NT2/D1 (cell line): ENCODE measurements around the gene DDIT4L.
"Not testable (repeated sequence)": the region's sequence is repeated elsewhere in the genome, so short reads cannot be mapped to it uniquely, and the experiment has no call there.

Source experiments
- DNase-seq: peaks from one replicate; pipeline ENCODE4 v3.0.0-alpha.2; 2011; ENCODE audit warnings: low read depth, low spot score
- H3K27me3 ChIP-seq: 2 replicates; pipeline ENCODE4 v1.6.0; 2011; ENCODE audit warnings: mild to moderate bottlenecking; ENCODE audit not compliant: insufficient read length, insufficient read depth
- H3K36me3 ChIP-seq: 2 replicates; pipeline ENCODE4 v1.6.1; 2011; ENCODE audit warnings: mild to moderate bottlenecking, low read length, mixed read lengths; ENCODE audit not compliant: insufficient read depth, insufficient read length
- H3K4me1 ChIP-seq: 2 replicates; pipeline ENCODE4 v1.5.1; 2011; ENCODE audit not compliant: insufficient read depth, insufficient read length
- H3K4me3 ChIP-seq: 2 replicates; pipeline ENCODE4 v1.5.1; 2011; ENCODE audit warnings: low read depth; ENCODE audit not compliant: insufficient read length
- H3K9ac ChIP-seq: 2 replicates; pipeline ENCODE4 v1.6.0; 2011; ENCODE audit warnings: low read depth; ENCODE audit not compliant: insufficient read length
- H3K9me3 ChIP-seq: 2 replicates; pipeline ENCODE4 v1.5.1; 2011; ENCODE audit warnings: mild to moderate bottlenecking, low read length; ENCODE audit not compliant: insufficient read depth
- SUZ12 ChIP-seq: IDR thresholded peaks from 2 replicates; pipeline ENCODE4 v1.6.1; 2011; ENCODE audit not compliant: insufficient read length, insufficient read depth; ENCODE audit errors: extremely low read depth
- YY1 ChIP-seq: IDR thresholded peaks from 2 replicates; pipeline ENCODE4 v1.6.1; 2011; ENCODE audit not compliant: insufficient read length, insufficient read depth
- ZNF274 ChIP-seq: IDR thresholded peaks from 2 replicates; pipeline ENCODE4 v1.6.1; 2011; ENCODE audit warnings: mild to moderate bottlenecking, low read depth, low read length

The DDIT4L gene

DNA sequence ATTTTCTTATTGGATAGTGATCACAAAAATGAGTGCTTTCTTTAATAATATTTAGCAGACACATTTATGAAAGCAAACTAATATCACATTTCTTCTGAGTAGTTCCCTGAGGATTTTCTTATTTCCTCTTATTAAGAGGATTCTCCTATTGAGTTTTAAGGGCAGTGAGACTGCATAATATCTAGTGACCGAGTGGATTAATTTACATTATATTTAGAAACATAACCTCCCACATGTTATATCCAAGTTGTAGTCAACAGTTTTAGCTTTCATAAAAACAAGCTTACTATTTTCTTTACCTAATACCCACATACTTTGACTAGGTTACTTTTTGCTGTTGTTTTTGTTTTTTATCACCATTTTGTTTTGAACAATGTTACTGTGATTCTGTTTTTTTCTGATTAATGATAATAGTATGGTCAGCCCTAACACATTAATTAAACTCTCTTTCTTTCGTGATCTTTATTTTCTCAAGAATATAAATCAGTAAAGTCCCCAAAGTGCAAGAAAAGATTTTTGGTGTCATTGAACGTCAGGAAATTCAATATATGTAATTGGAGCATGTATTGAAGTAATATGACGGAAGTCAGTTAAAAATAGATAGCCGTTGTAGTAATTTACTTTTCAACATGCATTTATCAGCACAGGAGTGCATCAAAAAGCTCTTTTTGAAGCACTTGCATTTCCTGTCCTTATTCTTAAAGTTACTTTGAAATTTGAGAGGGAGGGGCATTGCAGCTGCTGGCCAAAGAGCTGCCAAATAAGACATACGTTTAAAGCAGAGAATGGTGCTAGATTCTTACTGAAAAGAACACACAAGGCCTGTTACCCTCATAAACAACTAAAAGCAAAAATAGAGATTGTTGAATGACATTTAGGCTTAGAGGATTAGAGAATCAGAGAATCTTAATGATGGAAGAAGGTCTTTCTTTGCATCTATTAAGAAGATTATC lies 25.2 kb downstream of the DDIT4L start:
- TF ChIP-seq YY1 (no peak), ZNF274 (no peak), SUZ12 (no peak)
- Histone ChIP-seq H3K27me3 (no peaks in the 10 kb centered on the region), H3K4me3 (no peak overlapping the region), H3K9me3 (peaks cover 10% of the 10 kb centered on the region; the same call in 1 of the 2 replicates), H3K36me3 (no peaks in the 10 kb centered on the region), H3K9ac (no peak overlapping the region), H3K4me1 (no peaks in the 10 kb centered on the region)
- DNase-seq = no peak

- TF ChIP-seq SUZ12 = no peak
- Histone ChIP-seq H3K36me3 (no peaks in the 10 kb centered on the region), H3K4me1 (no peaks in the 10 kb centered on the region), H3K4me3 (no peak overlapping the region), H3K27me3 (no peaks in the 10 kb centered on the region), H3K9me3 (peaks cover 10% of the 10 kb centered on the region; the same call in 1 of the 2 replicates), H3K9ac (no peak overlapping the region)
- DNase-seq = no peak
Observed at GRCh38 chr4:100162027-100162685, 28.1 kb downstream of the DDIT4L start.

DNA sequence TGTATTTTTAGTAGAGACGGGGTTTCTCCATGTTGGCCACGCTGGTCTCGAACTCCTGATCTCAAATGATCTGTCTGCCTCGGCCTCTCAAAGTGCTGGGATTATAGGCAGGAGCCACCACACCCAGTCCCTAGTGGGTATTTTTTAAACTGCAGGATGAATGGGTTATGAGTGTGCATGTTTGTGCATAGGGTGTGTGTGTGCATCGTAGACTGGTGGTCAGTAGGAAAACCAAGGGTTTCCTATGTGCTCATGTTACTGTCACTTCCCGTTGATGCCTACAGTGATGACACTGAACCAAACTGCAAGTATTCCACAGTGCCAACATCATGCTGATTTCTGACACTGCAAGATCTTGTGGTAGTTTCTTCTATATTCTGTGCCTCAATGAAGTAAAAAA lies 41.1 kb downstream of the DDIT4L start:
- Histone ChIP-seq H3K4me3 (no peak overlapping the region), H3K36me3 (no peaks in the 10 kb centered on the region), H3K9me3 (no peaks in the 10 kb centered on the region), H3K9ac (no peak overlapping the region), H3K27me3 (no peaks in the 10 kb centered on the region), H3K4me1 (no peaks in the 10 kb centered on the region)
- no peak for TF ChIP-seq SUZ12
- TF ChIP-seq YY1 = no peak
- TF ChIP-seq ZNF274 = no peak
- DNase-seq = no peak

DNA sequence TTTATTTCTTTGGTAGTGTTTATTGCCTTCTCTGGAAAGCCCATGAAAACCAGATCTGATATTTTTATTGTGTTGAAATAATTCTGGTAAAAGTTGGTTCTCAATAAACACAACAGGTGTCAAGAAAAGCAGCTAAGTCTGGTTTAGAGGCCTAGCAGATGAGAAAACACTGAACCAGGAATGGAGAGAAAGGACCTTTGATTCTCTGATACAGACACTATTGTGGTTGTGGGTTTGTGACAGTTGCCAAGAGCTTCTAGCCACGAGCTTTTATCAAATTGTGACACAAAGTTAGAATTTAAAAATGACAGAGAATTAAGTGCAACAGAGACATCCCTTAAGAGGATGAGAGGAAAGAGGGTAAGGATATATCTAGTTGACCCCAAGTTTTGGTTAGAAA lies 42.6 kb downstream of the DDIT4L start:
- H3K4me3 ChIP-seq = no peak overlapping the region
- H3K9ac ChIP-seq = no peak overlapping the region
- no peak for DNase-seq
- H3K27me3 ChIP-seq = no peaks in the 10 kb centered on the region
- H3K4me1 ChIP-seq = no peaks in the 10 kb centered on the region
- H3K9me3 ChIP-seq = no peaks in the 10 kb centered on the region
- no peaks in the 10 kb centered on the region for H3K36me3 ChIP-seq
- TF ChIP-seq YY1 (no peak), SUZ12 (no peak), ZNF274 (no peak)

- H3K27me3 ChIP-seq = no peaks in the 10 kb centered on the region
- H3K4me1 ChIP-seq = no peaks in the 10 kb centered on the region
- H3K9me3 ChIP-seq = no peaks in the 10 kb centered on the region
- DNase-seq = no peak
- H3K36me3 ChIP-seq = no peaks in the 10 kb centered on the region
- no peak overlapping the region for H3K9ac ChIP-seq
- no peak overlapping the region for H3K4me3 ChIP-seq
- no peak for TF ChIP-seq ZNF274
- TF ChIP-seq SUZ12 = no peak
- TF ChIP-seq YY1 = no peak
Observed at GRCh38 chr4:100147198-100147597, 43.1 kb downstream of the DDIT4L start.

DNA sequence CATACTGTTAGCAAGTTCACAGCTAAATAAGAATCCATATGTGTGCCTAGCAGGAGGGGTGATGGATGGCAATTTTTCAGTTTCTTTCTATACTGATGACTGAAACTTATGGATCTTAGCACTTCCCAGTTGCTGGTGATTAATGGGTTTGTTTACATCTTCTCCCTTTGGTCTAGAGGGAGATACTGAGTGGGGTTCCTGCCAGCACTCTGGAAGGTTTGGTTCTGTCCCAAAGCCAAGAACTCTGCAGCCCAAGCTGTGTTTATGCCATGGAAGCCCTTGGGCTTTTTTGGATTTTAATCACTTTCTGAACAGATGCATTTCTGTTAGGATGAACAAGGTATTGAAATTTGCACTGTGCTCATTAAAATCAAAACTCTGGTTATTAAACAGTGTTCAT lies 43.5 kb downstream of the DDIT4L start:
- DNase-seq = no peak
- TF ChIP-seq ZNF274 (no peak), SUZ12 (no peak), YY1 (no peak)

DNA sequence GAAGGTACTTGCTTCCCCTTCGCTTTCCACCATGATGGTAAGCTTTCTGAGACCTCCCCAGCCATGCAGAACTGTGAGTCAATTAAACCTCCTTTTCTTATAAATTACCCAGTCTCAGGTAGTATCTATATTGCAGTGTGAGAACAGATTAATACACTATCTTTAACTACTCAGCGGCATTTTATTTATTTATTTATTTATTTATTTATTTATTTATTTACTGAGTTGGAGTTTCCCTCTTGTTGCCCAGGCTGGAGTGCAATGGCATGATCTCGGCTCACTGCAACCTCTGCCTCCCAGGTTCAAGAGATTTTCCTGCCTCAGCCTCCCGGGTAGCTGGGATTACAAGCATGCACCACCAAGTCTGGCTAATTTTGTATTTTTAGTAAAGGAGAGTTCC lies 52.9 kb downstream of the DDIT4L start:
- not testable (repeated sequence) for H3K4me3 ChIP-seq, H3K9me3 ChIP-seq, H3K4me1 ChIP-seq, H3K36me3 ChIP-seq, H3K27me3 ChIP-seq, DNase-seq, H3K9ac ChIP-seq

More for the DNA sequence above, 43.5 kb downstream of the DDIT4L start:
- H3K36me3 ChIP-seq = no peaks in the 10 kb centered on the region
- H3K4me1 ChIP-seq = no peaks in the 10 kb centered on the region
- H3K27me3 ChIP-seq = no peaks in the 10 kb centered on the region
- no peaks in the 10 kb centered on the region for H3K9me3 ChIP-seq
- no peak overlapping the region for H3K4me3 ChIP-seq
- H3K9ac ChIP-seq = no peak overlapping the region
